ENCODE measurements around the gene SLC2A5.

Gene SLC2A5

GRCh38 chr1:9061252-9061960, 8.0 kb downstream of the SLC2A5 start:
- no peaks in the 10 kb centered on the region for H3K4me1 Mint-ChIP-seq
- H3K4me3 Mint-ChIP-seq, result no peak overlapping the region
- ATAC-seq (no peak), DNase-seq (no peak)
- no peaks in the 10 kb centered on the region for H3K36me3 Mint-ChIP-seq (ENCODE audit: low read depth)
- no peaks in the 10 kb centered on the region for H3K9me3 Mint-ChIP-seq
- no peak overlapping the region for H3K27ac Mint-ChIP-seq
- H3K27me3 Mint-ChIP-seq, result peaks cover 4% of the 10 kb centered on the region

- no peak overlapping the region for H3K4me3 Mint-ChIP-seq
- no peaks in the 10 kb centered on the region for H3K4me1 Mint-ChIP-seq
- no peak overlapping the region for H3K27ac Mint-ChIP-seq
- DNase-seq, result no peak
- no peak for ATAC-seq
- H3K27me3 Mint-ChIP-seq, result peaks cover 4% of the 10 kb centered on the region
- H3K36me3 Mint-ChIP-seq (ENCODE audit: low read depth), result no peaks in the 10 kb centered on the region
- H3K9me3 Mint-ChIP-seq, result no peaks in the 10 kb centered on the region
Measured at GRCh38 chr1:9059891-9060744, 9.3 kb downstream of the SLC2A5 start.

GRCh38 chr1:9058465-9058864, 11.0 kb downstream of the SLC2A5 start:
- no peak for DNase-seq

GRCh38 chr1:9057851-9058250, 11.6 kb downstream of the SLC2A5 start:
- ATAC-seq, result no peak
- Mint-ChIP-seq H3K27ac (no peak overlapping the region), H3K4me3 (no peak overlapping the region)

More at GRCh38 chr1:9058465-9058864, 11.0 kb downstream of the SLC2A5 start:
- H3K36me3 Mint-ChIP-seq (ENCODE audit: low read depth), result no peaks in the 10 kb centered on the region
- H3K9me3 Mint-ChIP-seq, result no peaks in the 10 kb centered on the region
- H3K4me3 Mint-ChIP-seq, result no peak overlapping the region
- H3K4me1 Mint-ChIP-seq, result no peaks in the 10 kb centered on the region
- H3K27ac Mint-ChIP-seq, result no peak overlapping the region
- ATAC-seq, result no peak
- no peaks in the 10 kb centered on the region for H3K27me3 Mint-ChIP-seq

GRCh38 chr1:9052272-9053049, 17.0 kb downstream of the SLC2A5 start:
- DNase-seq, result no peak
- no peaks in the 10 kb centered on the region for H3K36me3 Mint-ChIP-seq (ENCODE audit: low read depth)
- no peak overlapping the region for H3K4me3 Mint-ChIP-seq
- no peaks in the 10 kb centered on the region for H3K9me3 Mint-ChIP-seq
- H3K27ac Mint-ChIP-seq, result no peak overlapping the region
- ATAC-seq, result no peak
- H3K27me3 Mint-ChIP-seq, result no peaks in the 10 kb centered on the region
- H3K4me1 Mint-ChIP-seq, result no peaks in the 10 kb centered on the region

More at GRCh38 chr1:9057851-9058250, 11.6 kb downstream of the SLC2A5 start:
- Mint-ChIP-seq H3K36me3 (ENCODE audit: low read depth) (no peaks in the 10 kb centered on the region), H3K4me1 (no peaks in the 10 kb centered on the region), H3K9me3 (no peaks in the 10 kb centered on the region), H3K27me3 (no peaks in the 10 kb centered on the region)
- no peak for DNase-seq

GRCh38 chr1:9051379-9051778, 18.1 kb downstream of the SLC2A5 start:
- no peaks in the 10 kb centered on the region for H3K36me3 Mint-ChIP-seq (ENCODE audit: low read depth)
- no peak for ATAC-seq
- no peak overlapping the region for H3K4me3 Mint-ChIP-seq

GRCh38 chr1:9050803-9051202, 18.6 kb downstream of the SLC2A5 start:
- ATAC-seq, result no peak
- Mint-ChIP-seq H3K4me3 (no peak overlapping the region), H3K9me3 (no peaks in the 10 kb centered on the region), H3K4me1 (no peaks in the 10 kb centered on the region), H3K36me3 (ENCODE audit: low read depth) (no peaks in the 10 kb centered on the region), H3K27me3 (no peaks in the 10 kb centered on the region), H3K27ac (no peak overlapping the region)
- DNase-seq, result no peak

More at GRCh38 chr1:9051379-9051778, 18.1 kb downstream of the SLC2A5 start:
- H3K27ac Mint-ChIP-seq, result no peak overlapping the region
- H3K27me3 Mint-ChIP-seq, result no peaks in the 10 kb centered on the region
- no peaks in the 10 kb centered on the region for H3K9me3 Mint-ChIP-seq
- H3K4me1 Mint-ChIP-seq, result no peaks in the 10 kb centered on the region
- no peak for DNase-seq

- ATAC-seq, result no peak
- H3K4me1 Mint-ChIP-seq, result no peaks in the 10 kb centered on the region
- no peak overlapping the region for H3K4me3 Mint-ChIP-seq
- no peak for DNase-seq
- H3K9me3 Mint-ChIP-seq, result no peaks in the 10 kb centered on the region
- H3K36me3 Mint-ChIP-seq (ENCODE audit: low read depth), result no peaks in the 10 kb centered on the region
- H3K27me3 Mint-ChIP-seq, result no peaks in the 10 kb centered on the region
- H3K27ac Mint-ChIP-seq, result no peak overlapping the region
Measured at GRCh38 chr1:9048551-9048950, 20.9 kb downstream of the SLC2A5 start.

- no peak overlapping the region for H3K27ac Mint-ChIP-seq
- no peak for DNase-seq
- H3K27me3 Mint-ChIP-seq, result no peaks in the 10 kb centered on the region
- H3K4me1 Mint-ChIP-seq, result no peaks in the 10 kb centered on the region
- H3K4me3 Mint-ChIP-seq, result no peak overlapping the region
- no peaks in the 10 kb centered on the region for H3K36me3 Mint-ChIP-seq (ENCODE audit: low read depth)
- ATAC-seq, result no peak
- H3K9me3 Mint-ChIP-seq, result no peaks in the 10 kb centered on the region
Measured at GRCh38 chr1:9047019-9047418, 22.4 kb downstream of the SLC2A5 start.

GRCh38 chr1:9045861-9046510, 23.4 kb downstream of the SLC2A5 start:
- Mint-ChIP-seq H3K27ac (no peak overlapping the region), H3K36me3 (ENCODE audit: low read depth) (no peaks in the 10 kb centered on the region), H3K4me1 (no peaks in the 10 kb centered on the region), H3K27me3 (no peaks in the 10 kb centered on the region), H3K9me3 (no peaks in the 10 kb centered on the region), H3K4me3 (no peak overlapping the region)
- ATAC-seq, result no peak
- no peak for DNase-seq

GRCh38 chr1:9044236-9044635, 25.2 kb downstream of the SLC2A5 start:
- no peak overlapping the region for H3K4me3 Mint-ChIP-seq
- H3K9me3 Mint-ChIP-seq, result no peaks in the 10 kb centered on the region
- H3K27ac Mint-ChIP-seq, result no peak overlapping the region
- DNase-seq (no peak), ATAC-seq (no peak)
- no peaks in the 10 kb centered on the region for H3K36me3 Mint-ChIP-seq (ENCODE audit: low read depth)
- no peaks in the 10 kb centered on the region for H3K27me3 Mint-ChIP-seq
- no peaks in the 10 kb centered on the region for H3K4me1 Mint-ChIP-seq

GRCh38 chr1:9042272-9042671, 27.2 kb downstream of the SLC2A5 start:
- Mint-ChIP-seq H3K27me3 (no peaks in the 10 kb centered on the region), H3K4me3 (no peak overlapping the region), H3K9me3 (no peaks in the 10 kb centered on the region), H3K36me3 (ENCODE audit: low read depth) (no peaks in the 10 kb centered on the region), H3K27ac (no peak overlapping the region), H3K4me1 (no peaks in the 10 kb centered on the region)
- DNase-seq (no peak), ATAC-seq (no peak)

- no peaks in the 10 kb centered on the region for H3K9me3 Mint-ChIP-seq
- no peak overlapping the region for H3K4me3 Mint-ChIP-seq
- no peaks in the 10 kb centered on the region for H3K36me3 Mint-ChIP-seq (ENCODE audit: low read depth)
- ATAC-seq (no peak), DNase-seq (no peak)
- no peak overlapping the region for H3K27ac Mint-ChIP-seq
- H3K27me3 Mint-ChIP-seq, result no peaks in the 10 kb centered on the region
- H3K4me1 Mint-ChIP-seq, result peaks cover 2% of the 10 kb centered on the region
Measured at GRCh38 chr1:9041116-9041779, 28.2 kb downstream of the SLC2A5 start.

- Mint-ChIP-seq H3K27ac (no peak overlapping the region), H3K9me3 (peaks cover 5% of the 10 kb centered on the region), H3K36me3 (ENCODE audit: low read depth) (peaks cover under 1% of the 10 kb centered on the region), H3K27me3 (no peaks in the 10 kb centered on the region), H3K4me1 (peaks cover 2% of the 10 kb centered on the region), H3K4me3 (no peak overlapping the region)
- ATAC-seq, result no peak
- DNase-seq, result no peak
Measured at GRCh38 chr1:9040659-9041030, 28.8 kb downstream of the SLC2A5 start.
